Panc1 (cell line): ENCODE measurements around the gene USP3. TPM values are rescaled to one million over a fixed set of nuclear protein-coding genes. Genes with fewer than 3 reads are reported as not detected.

Experiments
- ATAC-seq: fragments of 200-7000 bp; cut with Tn5 transposase; 2 replicates; pipeline ENCODE4 v1.9.1; 2020; ENCODE audit warnings: mild to moderate bottlenecking, moderate library complexity
- BruUV-seq: library from RNA; stranded (reverse); fragments of 400-500 nt; replicated peaks from 2 replicates; lab custom pipeline; 2021; lab: Mats Ljungman, UMichigan
- CTCF ChIA-PET: fragments of 300-600 bp; sonication (Branson Sonifier 250); formaldehyde crosslinking; loops from one replicate; lab custom pipeline; 2022; ENCODE audit warnings: antibody characterized with exemption; lab: Charles Lee
- POLR2A ChIA-PET: fragments of 300-600 bp; sonication (Branson Sonifier 250); formaldehyde crosslinking; loops from one replicate; lab custom pipeline; 2022; ENCODE audit warnings: antibody characterized with exemption; lab: Charles Lee
- DNase-seq: peaks from one replicate; pipeline ENCODE4 v3.0.0-alpha.2; 2010; ENCODE audit warnings: low read depth, low spot score
- H3K27ac ChIP-seq: 2 replicates; pipeline ENCODE4 v1.5.1; 2011; ENCODE audit warnings: mild to moderate bottlenecking, low read length, inconsistent platforms
- H3K27me3 ChIP-seq: fragments of 200-500 bp; sonication (Bioruptor generic); 2 replicates; pipeline ENCODE4 v1.6.0; 2014; ENCODE audit warnings: low read length, inconsistent platforms; ENCODE audit not compliant: control insufficient read depth, insufficient read depth
- H3K36me3 ChIP-seq: fragments of 200-500 bp; sonication (Bioruptor generic); 2 replicates; pipeline ENCODE4 v1.5.1; 2014; ENCODE audit warnings: inconsistent platforms, mild to moderate bottlenecking, low read length, moderate library complexity; ENCODE audit not compliant: control insufficient read depth, insufficient read depth
- H3K4me1 ChIP-seq: 2 replicates; pipeline ENCODE4 v1.5.1; 2011; ENCODE audit warnings: inconsistent platforms, mild to moderate bottlenecking, low read length, moderate library complexity; ENCODE audit not compliant: control insufficient read depth, insufficient read depth
- H3K4me3 ChIP-seq, 2 experiments: 2 replicates each; pipeline ENCODE4 v1.5.1; 2011 to 2012; ENCODE audit warnings: low read depth in 2 of 2, low read length in 2 of 2, mild to moderate bottlenecking in 2 of 2, inconsistent platforms in 1 of 2, moderate library complexity in 1 of 2
- H3K9me3 ChIP-seq: fragments of 200-500 bp; sonication (Bioruptor generic); 2 replicates; pipeline ENCODE4 v1.5.1; 2014; ENCODE audit warnings: low read depth, mild to moderate bottlenecking, inconsistent platforms, low read length, moderate library complexity; ENCODE audit not compliant: control insufficient read depth, insufficient read depth
- POLR2AphosphoS5 ChIP-seq: IDR thresholded peaks from 2 replicates; pipeline ENCODE4 v1.6.1; 2012; ENCODE audit warnings: mild to moderate bottlenecking, low read depth, low read length, moderate library complexity
- REST ChIP-seq, 2 experiments: IDR thresholded peaks; 2 replicates each; pipeline ENCODE4 v1.6.1; 2011 to 2012; ENCODE audit warnings: low read depth in 2 of 2, control low read depth in 1 of 2, low read length in 1 of 2, mild to moderate bottlenecking in 1 of 2, moderate library complexity in 1 of 2; ENCODE audit not compliant: insufficient read depth in 1 of 2
- SIN3A ChIP-seq: IDR thresholded peaks from 2 replicates; pipeline ENCODE4 v1.6.1; 2012; ENCODE audit warnings: low read depth, mild to moderate bottlenecking, low read length, moderate library complexity, borderline replicate concordance; ENCODE audit not compliant: insufficient read depth
- TCF7L2 ChIP-seq: IDR thresholded peaks from 2 replicates; pipeline ENCODE4 v1.6.1; 2011; ENCODE audit warnings: mild to moderate bottlenecking, low read depth, low read length, inconsistent platforms
- in situ Hi-C: cut with HindIII; loops from 2 replicates; pipeline ENCODE4 v1.10.0; 2016; ENCODE audit warnings: low sequenced_read_pairs, low pct_unique_long_range_greater_than_20kb
- intact Hi-C: fragments of 100-400 bp; cut with micrococcal nuclease; formaldehyde crosslinking; loops from one replicate; pipeline ENCODE4 v1.10.0; 2022; ENCODE audit not compliant: unreplicated experiment
- total RNA-seq: library from RNA; stranded (reverse); gene quantifications from one replicate; pipeline ENCODE4 v1.2.1, GENCODE V29; 2021; ENCODE audit not compliant: unreplicated experiment
- TF ChIP-seq, protein P1 (sequence below): fragments of 450-650 bp; IDR thresholded peaks from 2 replicates; pipeline ENCODE4 v1.5.1; 2017; ENCODE audit warnings: mild to moderate bottlenecking

The USP3 gene
- total RNA-seq, 1 experiment from 2014 or later = 51.4 TPM

- no peak for ATAC-seq
- no TSS peak for BruUV-seq
- H3K4me1 ChIP-seq = peaks cover 12% of the 10 kb centered on the region
These were observed 30.7 kb upstream of the USP3 start for GRCh38 chr15:63473749-63473998.

DNA sequence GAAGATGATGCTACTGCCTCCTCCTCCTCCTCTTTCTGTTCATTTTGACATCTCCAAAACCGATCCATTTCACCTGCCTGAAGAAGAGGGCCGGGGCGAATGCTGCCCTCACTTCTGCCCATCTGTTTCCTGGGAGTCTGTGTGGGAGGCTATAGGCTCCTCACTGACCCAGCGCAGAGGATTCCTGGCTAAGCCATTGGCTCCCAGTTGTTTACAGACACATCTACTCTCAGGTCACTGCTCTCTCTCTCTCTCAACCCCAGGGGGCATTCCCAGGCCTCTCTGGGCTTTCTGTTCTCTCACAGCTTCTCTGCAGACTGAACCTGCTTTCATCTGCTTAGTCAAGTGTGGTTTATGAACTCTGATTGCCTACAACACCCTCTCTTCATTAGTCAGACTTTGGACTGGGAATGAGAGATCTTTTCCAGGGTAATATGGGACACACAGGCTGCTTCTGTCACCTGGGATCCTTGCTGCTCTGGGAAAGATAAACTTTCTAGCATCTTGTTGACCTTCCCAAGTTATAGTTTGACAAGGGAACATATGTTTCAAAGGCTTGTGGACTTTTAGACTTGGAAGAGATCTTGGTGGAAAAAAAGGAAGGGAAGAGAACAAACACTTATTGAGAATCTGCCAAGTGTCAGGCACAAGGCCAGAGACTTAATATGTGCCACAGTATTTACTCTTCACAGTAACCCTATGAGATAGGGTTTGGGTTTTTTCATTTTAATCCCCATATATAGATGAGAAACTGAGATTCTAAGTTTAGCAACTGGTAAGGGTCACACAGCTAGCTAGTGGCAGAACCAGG, 30.2 kb upstream of the USP3 start:
- H3K27me3 ChIP-seq = no peaks in the 10 kb centered on the region
- ChIA-PET CTCF (no interaction called here), POLR2A (no interaction called here)
- in situ Hi-C loops (no loop called here), intact Hi-C loops (no loop called here)
- no peaks in the 10 kb centered on the region for H3K36me3 ChIP-seq
- H3K27ac ChIP-seq = no peak overlapping the region
- ATAC-seq = peak; percentile 68
- H3K4me1 ChIP-seq = peaks cover 12% of the 10 kb centered on the region
- TF ChIP-seq POLR2AphosphoS5 (no peak), TCF7L2 (peak; percentile 50; the same call in 1 of the 2 replicates)
- H3K4me3 ChIP-seq = no peak overlapping the region
- DNase-seq = no peak
- no TSS peak for BruUV-seq
- no peaks in the 10 kb centered on the region for H3K9me3 ChIP-seq

More at GRCh38 chr15:63473749-63473998, 30.7 kb upstream of the USP3 start:
- ChIA-PET POLR2A (no interaction called here), CTCF (no interaction called here)
- H3K36me3 ChIP-seq = no peaks in the 10 kb centered on the region
- TF ChIP-seq POLR2AphosphoS5 (no peak), SIN3A (no peak), TCF7L2 (no peak), REST (IDR thresholded peaks at IDR 0.05; ENCODE audit: insufficient read depth in 1 of 2, low read depth in 2 of 2, low read length in 1 of 2) (no peak)
- TF ChIP-seq, protein P1, sequence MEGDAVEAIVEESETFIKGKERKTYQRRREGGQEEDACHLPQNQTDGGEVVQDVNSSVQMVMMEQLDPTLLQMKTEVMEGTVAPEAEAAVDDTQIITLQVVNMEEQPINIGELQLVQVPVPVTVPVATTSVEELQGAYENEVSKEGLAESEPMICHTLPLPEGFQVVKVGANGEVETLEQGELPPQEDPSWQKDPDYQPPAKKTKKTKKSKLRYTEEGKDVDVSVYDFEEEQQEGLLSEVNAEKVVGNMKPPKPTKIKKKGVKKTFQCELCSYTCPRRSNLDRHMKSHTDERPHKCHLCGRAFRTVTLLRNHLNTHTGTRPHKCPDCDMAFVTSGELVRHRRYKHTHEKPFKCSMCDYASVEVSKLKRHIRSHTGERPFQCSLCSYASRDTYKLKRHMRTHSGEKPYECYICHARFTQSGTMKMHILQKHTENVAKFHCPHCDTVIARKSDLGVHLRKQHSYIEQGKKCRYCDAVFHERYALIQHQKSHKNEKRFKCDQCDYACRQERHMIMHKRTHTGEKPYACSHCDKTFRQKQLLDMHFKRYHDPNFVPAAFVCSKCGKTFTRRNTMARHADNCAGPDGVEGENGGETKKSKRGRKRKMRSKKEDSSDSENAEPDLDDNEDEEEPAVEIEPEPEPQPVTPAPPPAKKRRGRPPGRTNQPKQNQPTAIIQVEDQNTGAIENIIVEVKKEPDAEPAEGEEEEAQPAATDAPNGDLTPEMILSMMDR = no peak
- no peaks in the 10 kb centered on the region for H3K27me3 ChIP-seq
- no peak overlapping the region for H3K4me3 ChIP-seq
- no peaks in the 10 kb centered on the region for H3K9me3 ChIP-seq
- in situ Hi-C loops (no loop called here), intact Hi-C loops (no loop called here)
- no peak for DNase-seq
- no peak overlapping the region for H3K27ac ChIP-seq

DNA sequence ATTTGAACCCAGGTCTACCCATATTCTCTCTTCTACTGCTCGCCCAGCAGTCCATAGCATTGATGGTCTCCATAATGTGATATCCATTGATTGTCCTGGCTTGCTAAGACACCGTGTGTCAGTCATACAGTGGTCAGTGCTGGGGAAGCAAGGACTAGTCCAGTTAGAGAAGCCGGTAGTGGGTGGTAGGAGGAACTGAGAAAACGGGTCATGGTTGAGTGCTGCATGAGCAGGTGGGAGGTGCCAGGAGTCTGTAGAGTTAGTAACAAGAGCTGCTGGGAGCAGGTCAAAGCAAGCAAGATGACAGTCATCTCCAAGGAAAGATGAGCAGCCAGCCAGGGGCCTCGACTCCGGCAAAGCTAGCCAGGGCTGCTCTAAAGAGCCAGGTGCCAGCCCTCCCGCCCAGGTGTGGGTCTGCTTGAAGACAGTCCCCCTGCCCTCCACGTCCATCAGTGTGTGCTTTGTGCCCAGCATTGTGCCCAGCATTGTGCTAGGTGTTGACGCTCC, 29.5 kb upstream of the USP3 start:
- intact Hi-C loops = no loop called here
- ATAC-seq = no peak

More for the DNA sequence above, 29.5 kb upstream of the USP3 start:
- Histone ChIP-seq H3K36me3 (no peaks in the 10 kb centered on the region), H3K27ac (no peak overlapping the region), H3K9me3 (no peaks in the 10 kb centered on the region), H3K27me3 (no peaks in the 10 kb centered on the region), H3K4me1 (peaks cover 14% of the 10 kb centered on the region), H3K4me3 (no peak overlapping the region)
- ChIA-PET POLR2A (no interaction called here), CTCF (no interaction called here)
- no peak for DNase-seq
- TF ChIP-seq TCF7L2 = no peak
- no peak for TF ChIP-seq POLR2AphosphoS5
- no peak for TF ChIP-seq SIN3A
- TF ChIP-seq, protein P1 = no peak
- TF ChIP-seq REST (IDR thresholded peaks at IDR 0.05; ENCODE audit: insufficient read depth in 1 of 2, low read depth in 2 of 2, low read length in 1 of 2) = no peak
- BruUV-seq = no TSS peak
- in situ Hi-C loops = no loop called here
